ENCODE data around the gene PPIC.

- TF ChIP-seq CTCF (IDR thresholded peaks at IDR 0.05): no peak
- TF ChIP-seq POLR2A (IDR thresholded peaks at IDR 0.05): no peak
These were observed 54.1 kb downstream of the PPIC start for GRCh38 chr5:122982376-122982775.
